ENCODE results near the gene NTM.

The NTM gene

GRCh38 chr11:132140056-132140455 lies 769.6 kb downstream of the NTM start:
- no peak for DNase-seq (ENCODE audit: low spot score)
- no peak for TF ChIP-seq CTCF (IDR thresholded peaks at IDR 0.05; ENCODE audit: extremely low read depth, missing control alignments)

- no peak for TF ChIP-seq CTCF (IDR thresholded peaks at IDR 0.05; ENCODE audit: extremely low read depth, missing control alignments)
- no peak for DNase-seq (ENCODE audit: low spot score)
These were observed 771.7 kb downstream of the NTM start for GRCh38 chr11:132142121-132142520.

GRCh38 chr11:132142554-132142953 lies 772.1 kb downstream of the NTM start:
- TF ChIP-seq CTCF (IDR thresholded peaks at IDR 0.05; ENCODE audit: extremely low read depth, missing control alignments) = no peak

GRCh38 chr11:132147464-132147863 lies 777.0 kb downstream of the NTM start:
- TF ChIP-seq CTCF (IDR thresholded peaks at IDR 0.05; ENCODE audit: extremely low read depth, missing control alignments) = no peak
- no peak for DNase-seq (ENCODE audit: low spot score)

More at GRCh38 chr11:132142554-132142953, 772.1 kb downstream of the NTM start:
- DNase-seq (ENCODE audit: low spot score) = no peak

- no peak for TF ChIP-seq CTCF (IDR thresholded peaks at IDR 0.05; ENCODE audit: extremely low read depth, missing control alignments)
- no peak for DNase-seq (ENCODE audit: low spot score)
These were observed 784.4 kb downstream of the NTM start for GRCh38 chr11:132154781-132155180.

- TF ChIP-seq CTCF (IDR thresholded peaks at IDR 0.05; ENCODE audit: extremely low read depth, missing control alignments) = no peak
- DNase-seq (ENCODE audit: low spot score) = peak; percentile 14
These were observed 787.7 kb downstream of the NTM start for GRCh38 chr11:132158091-132158490.

- DNase-seq (ENCODE audit: low spot score) = no peak
- TF ChIP-seq CTCF (IDR thresholded peaks at IDR 0.05; ENCODE audit: extremely low read depth, missing control alignments) = no peak
These were observed 788.3 kb downstream of the NTM start for GRCh38 chr11:132158696-132159095.
